Fibroblast of lung (primary cell): ENCODE measurements around the gene ZBTB12. TPM values are rescaled to one million over a fixed set of nuclear protein-coding genes. Genes with fewer than 3 reads are reported as not detected.
A peak's percentile ranks its signal among the peaks of the same experiment; 100 is the strongest.
"Not testable (repeated sequence)": the region's sequence is repeated elsewhere in the genome, so short reads cannot be mapped to it uniquely, and the experiment has no call there.

Experiments
- DNase-seq, 2 donors: peaks; one replicate each; pipeline versions ENCODE4 v3.0.0 to v3.0.0-alpha.2; 2010; ENCODE audit warnings: low read depth in 2 of 2
- H2AFZ ChIP-seq: 2 replicates; pipeline ENCODE4 v1.5.1; 2012; ENCODE audit warnings: low read length, control low read depth, inconsistent platforms
- H3K27ac ChIP-seq: 2 replicates; pipeline ENCODE4 v1.5.1; 2011; ENCODE audit warnings: low read length, control low read depth; ENCODE audit not compliant: insufficient read depth
- H3K27me3 ChIP-seq: 2 replicates; pipeline ENCODE4 v1.5.1; 2011; ENCODE audit warnings: mild to moderate bottlenecking, low read length; ENCODE audit not compliant: control insufficient read depth, insufficient read depth
- H3K36me3 ChIP-seq: 2 replicates; pipeline ENCODE4 v1.5.1; 2011; ENCODE audit warnings: low read length; ENCODE audit not compliant: control insufficient read depth, insufficient read depth
- H3K4me1 ChIP-seq: 2 replicates; pipeline ENCODE4 v1.5.1; 2011; ENCODE audit warnings: low read length; ENCODE audit not compliant: control insufficient read depth, insufficient read depth; ENCODE audit errors: extremely low read depth
- H3K4me2 ChIP-seq: 2 replicates; pipeline ENCODE4 v1.5.1; 2011; ENCODE audit warnings: low read length, control low read depth; ENCODE audit not compliant: insufficient read depth; ENCODE audit errors: extremely low read depth
- H3K4me3 ChIP-seq, 4 experiments: fragments of 200-600 bp in 1 of 4; sonication (generic) in 1 of 4; replicated peaks in 1 of 4; 2 replicates each; pipeline ENCODE4 v1.5.1; 2011 to 2016; ENCODE audit warnings: low read length in 4 of 4, low read depth in 3 of 4, mild to moderate bottlenecking in 3 of 4, control low read depth in 2 of 4, inconsistent platforms in 1 of 4, mixed read lengths in 1 of 4; ENCODE audit not compliant: insufficient read depth in 1 of 4; ENCODE audit errors: control extremely low read depth in 1 of 4
- H3K79me2 ChIP-seq: 2 replicates; pipeline ENCODE4 v1.5.1; 2012; ENCODE audit warnings: mild to moderate bottlenecking, low read length, inconsistent platforms; ENCODE audit not compliant: control insufficient read depth, insufficient read depth
- H3K9ac ChIP-seq: 2 replicates; pipeline ENCODE4 v1.5.1; 2011; ENCODE audit warnings: mild to moderate bottlenecking, low read length, control low read depth; ENCODE audit not compliant: insufficient read depth
- H3K9me3 ChIP-seq: 2 replicates; pipeline ENCODE4 v1.5.1; 2012; ENCODE audit warnings: low read depth, low read length; ENCODE audit not compliant: control insufficient read depth, insufficient read depth
- H4K20me1 ChIP-seq: 2 replicates; pipeline ENCODE4 v1.5.1; 2011; ENCODE audit warnings: low read length; ENCODE audit not compliant: control insufficient read depth, insufficient read depth; ENCODE audit errors: extremely low read depth
- CTCF ChIP-seq, 2 donors: IDR thresholded peaks in 1 of 2; conservative IDR thresholded peaks in 1 of 2; 1 replicate in 1 of 2; 2 replicates in 1 of 2; pipeline ENCODE4 v1.5.1; 2011 to 2012; ENCODE audit warnings: low read length in 2 of 2, control low read depth in 1 of 2, inconsistent platforms in 1 of 2, low read depth in 1 of 2, mild to moderate bottlenecking in 1 of 2
- EZH2 ChIP-seq: IDR thresholded peaks from 2 replicates; pipeline ENCODE4 v1.5.1; 2012; ENCODE audit warnings: low read length, control low read depth, mild to moderate bottlenecking; ENCODE audit errors: missing control alignments
- polyA plus RNA-seq, 2 donors: library from polyadenylated mRNA; depleted of rRNA in 1 of 2; stranded (reverse) in 1 of 2; unstranded in 1 of 2; fragments of >200 nt; gene quantifications; 2 replicates each; pipeline ENCODE4 v1.2.1, GENCODE V29; 2011 to 2012; ENCODE audit warnings: missing spikeins in 1 of 2
- total RNA-seq: library from RNA; depleted of rRNA; stranded (reverse); fragments of >200 nt; gene quantifications from 2 replicates; pipeline ENCODE4 v1.2.1, GENCODE V29; 2014

ZBTB12 gene
- total and polyA plus RNA-seq, 2 donors (not counting 1 experiment from before 2014, with no cell fraction given) = 1.2 to 13.2 TPM

DNA sequence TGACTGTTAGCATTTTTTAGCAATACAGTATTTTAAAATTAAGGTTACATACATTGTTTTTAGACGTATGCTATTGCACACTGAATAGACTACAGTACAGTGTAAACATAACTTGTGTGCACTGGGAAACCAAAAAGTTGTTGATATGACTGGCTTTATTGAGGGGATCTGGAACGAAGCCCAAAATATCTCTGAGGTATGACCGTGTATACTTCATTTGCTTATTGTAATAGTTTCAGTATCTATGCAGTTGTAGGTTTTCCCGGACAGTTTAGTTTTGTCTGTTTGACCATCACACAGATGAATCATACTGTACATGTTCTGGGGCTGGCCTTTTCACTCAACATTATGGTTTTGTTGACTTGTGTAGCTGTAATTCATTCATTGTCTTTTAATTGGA lies 6.9 kb upstream of the ZBTB12 start:
- H3K27ac ChIP-seq = peak overlapping the region; percentile 51
- H3K27me3 ChIP-seq = no peaks in the 10 kb centered on the region
- H3K9ac ChIP-seq = no peak overlapping the region

GRCh38 chr6:31908255-31908654 lies 6.4 kb upstream of the ZBTB12 start:
- H3K9me3 ChIP-seq, H3K4me3 ChIP-seq, H3K36me3 ChIP-seq, H3K79me2 ChIP-seq, H3K27me3 ChIP-seq, H4K20me1 ChIP-seq, DNase-seq, H2AFZ ChIP-seq, H3K9ac ChIP-seq: not testable (repeated sequence)
- Histone ChIP-seq H3K4me2 (peak overlapping the region; percentile 5), H3K4me1 (peaks cover 15% of the 10 kb centered on the region), H3K27ac (peak overlapping the region; percentile 51)

More for the DNA sequence above, 6.9 kb upstream of the ZBTB12 start:
- Histone ChIP-seq H3K4me1 (peaks cover 15% of the 10 kb centered on the region), H2AFZ (no peak overlapping the region), H3K4me3 (no peak overlapping the region), H3K36me3 (no peaks in the 10 kb centered on the region), H3K4me2 (no peak overlapping the region), H4K20me1 (no peaks in the 10 kb centered on the region), H3K9me3 (no peaks in the 10 kb centered on the region), H3K79me2 (no peaks in the 10 kb centered on the region)
- TF ChIP-seq EZH2 (no peak), CTCF (conservative IDR thresholded peaks at IDR 0.05 in 1 of 2, IDR thresholded peaks at IDR 0.05 in 1 of 2; ENCODE audit: low read depth in 1 of 2, low read length in 2 of 2) (no peak)
- peak; percentile 45 to 65 for DNase-seq

DNA sequence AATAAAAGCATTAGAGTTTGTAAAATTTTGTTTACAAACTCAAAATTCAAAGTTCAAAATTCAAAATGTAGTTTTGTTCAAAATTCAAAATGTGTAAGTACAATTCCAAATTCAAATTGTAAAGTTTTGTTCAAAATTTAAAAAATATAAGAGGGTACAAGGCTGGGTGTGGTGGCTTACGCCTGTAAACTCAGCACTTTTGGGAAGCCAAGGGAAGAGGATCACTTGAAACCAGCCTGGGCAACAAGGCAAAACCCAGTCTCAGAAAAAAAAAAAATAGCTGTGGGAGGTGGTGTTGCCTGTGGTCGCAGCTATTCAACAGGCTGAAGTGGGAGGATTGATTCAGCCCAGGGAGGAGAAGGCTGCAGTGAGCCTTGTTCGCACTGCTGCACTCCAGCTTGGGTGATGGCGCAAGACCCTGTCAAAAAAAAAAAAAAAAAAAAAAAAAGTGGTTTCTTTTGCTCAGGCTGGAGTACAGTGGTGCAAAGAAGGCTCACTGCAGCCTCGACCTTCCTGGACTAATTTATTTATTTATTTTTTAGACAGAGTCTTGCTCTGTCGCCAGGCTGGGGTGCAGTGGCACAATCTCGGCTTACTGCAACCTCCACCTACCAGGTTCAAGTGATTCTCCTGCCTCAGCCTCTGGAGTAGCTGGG lies 5.4 kb upstream of the ZBTB12 start:
- H3K27me3 ChIP-seq = no peaks in the 10 kb centered on the region
- H2AFZ ChIP-seq = no peak overlapping the region
- DNase-seq = peak; percentile 83 to 89
- H3K36me3 ChIP-seq = no peaks in the 10 kb centered on the region
- no peaks in the 10 kb centered on the region for H3K79me2 ChIP-seq
- TF ChIP-seq CTCF (conservative IDR thresholded peaks at IDR 0.05 in 1 of 2, IDR thresholded peaks at IDR 0.05 in 1 of 2; ENCODE audit: low read depth in 1 of 2, low read length in 2 of 2) = no peak
- TF ChIP-seq EZH2 = no peak
- no peak overlapping the region for H3K4me3 ChIP-seq
- no peaks in the 10 kb centered on the region for H3K9me3 ChIP-seq
- H3K4me2 ChIP-seq = no peak overlapping the region
- H3K4me1 ChIP-seq = peaks cover 18% of the 10 kb centered on the region
- no peaks in the 10 kb centered on the region for H4K20me1 ChIP-seq
- H3K27ac ChIP-seq = no peak overlapping the region
- no peak overlapping the region for H3K9ac ChIP-seq

DNA sequence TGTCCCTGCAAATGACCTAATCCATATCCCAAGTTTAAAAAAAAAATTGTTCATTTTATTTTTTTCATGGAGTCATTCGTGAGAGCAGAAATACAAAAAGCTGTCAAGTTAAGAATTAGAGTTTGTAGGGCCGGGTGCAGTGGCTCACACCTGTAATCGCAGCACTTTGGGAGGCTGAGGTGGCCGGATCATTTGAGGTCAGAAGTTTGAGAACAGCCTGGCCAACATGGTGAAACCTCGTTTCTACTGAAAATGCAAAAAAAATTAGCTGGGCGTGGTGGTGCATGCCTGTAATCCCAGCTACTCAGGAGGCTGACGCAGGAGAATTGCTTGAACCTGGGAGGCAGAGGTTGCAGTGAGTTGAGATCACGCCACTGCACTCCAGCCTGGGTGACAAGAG lies 4.8 kb upstream of the ZBTB12 start:
- not testable (repeated sequence) for DNase-seq

More for the DNA sequence above, 4.8 kb upstream of the ZBTB12 start:
- H3K4me3 ChIP-seq, H3K79me2 ChIP-seq, H4K20me1 ChIP-seq, H3K27ac ChIP-seq, H3K36me3 ChIP-seq, H3K4me2 ChIP-seq, H3K27me3 ChIP-seq, H3K9me3 ChIP-seq, H2AFZ ChIP-seq, H3K9ac ChIP-seq: not testable (repeated sequence)
- peaks cover 15% of the 10 kb centered on the region for H3K4me1 ChIP-seq
